Endothelial cell of umbilical vein (primary cell): ENCODE results near the gene GPANK1. TPM values are rescaled to one million over a fixed set of nuclear protein-coding genes. Genes with fewer than 3 reads are reported as not detected.

ENCODE experiments used
- BruUV-seq: library from RNA; stranded (reverse); fragments of 400-500 nt; replicated peaks from 2 replicates; lab custom pipeline; 2021; lab: Mats Ljungman, UMichigan
- CTCF ChIA-PET: fragments of 300-600, 350-600 bp; sonication (Branson Sonifier 250); formaldehyde crosslinking; loops from one replicate; lab custom pipeline; 2021; ENCODE audit warnings: antibody characterized with exemption, inconsistent platforms; lab: Charles Lee
- POLR2A ChIA-PET: fragments of 300-600, 350-600 bp; sonication (Branson Sonifier 250); formaldehyde crosslinking; loops from one replicate; lab custom pipeline; 2021; ENCODE audit warnings: antibody characterized with exemption, inconsistent platforms; lab: Charles Lee
- DNase-seq: peaks from one replicate; pipeline ENCODE4 v3.0.0-alpha.2; 2011; ENCODE audit warnings: low read depth, low spot score
- FAIRE-seq: peaks from 2 replicates; lab custom pipeline; 2011; peaks lifted over from hg19 to GRCh38; lab: Jason Lieb, UNC
- H2AFZ ChIP-seq: 2 replicates; pipeline ENCODE4 v1.6.0; 2012; ENCODE audit warnings: low read depth, low read length, control low read depth, inconsistent platforms
- H3K27ac ChIP-seq: 2 replicates; pipeline ENCODE4 v1.5.1; 2011; ENCODE audit warnings: low read depth, mild to moderate bottlenecking, control low read depth, low read length, moderate library complexity; ENCODE audit not compliant: insufficient read depth
- H3K27me3 ChIP-seq, 2 experiments: 2 replicates each; pipeline versions ENCODE4 v1.6.0 to v1.6.1; 2011; ENCODE audit warnings: low read length in 2 of 2, mixed read lengths in 1 of 2; ENCODE audit not compliant: control insufficient read depth in 2 of 2, insufficient read depth in 2 of 2
- H3K36me3 ChIP-seq, 2 experiments: 2 replicates in 1 of 2; 3 replicates in 1 of 2; pipeline ENCODE4 v1.5.1; 2011; ENCODE audit warnings: low read length in 2 of 2, mild to moderate bottlenecking in 1 of 2, moderate library complexity in 1 of 2; ENCODE audit not compliant: control insufficient read depth in 2 of 2, insufficient read depth in 2 of 2; ENCODE audit errors: extremely low read depth in 1 of 2
- H3K4me1 ChIP-seq: 3 replicates; pipeline ENCODE4 v1.5.1; 2011; ENCODE audit warnings: mild to moderate bottlenecking, low read length; ENCODE audit not compliant: control insufficient read depth, insufficient read depth; ENCODE audit errors: extremely low read depth
- H3K4me2 ChIP-seq: 2 replicates; pipeline ENCODE4 v1.6.1; 2011; ENCODE audit warnings: low read length, control low read depth, mixed read lengths; ENCODE audit not compliant: insufficient read depth
- H3K4me3 ChIP-seq, 3 experiments: fragments of 200-600 bp in 1 of 3; sonication (generic), shearing (Covaris generic) in 1 of 3; replicated peaks in 1 of 3; 2 replicates each; pipeline ENCODE4 v1.5.1; 2011 to 2016; ENCODE audit warnings: control low read depth in 3 of 3, low read length in 3 of 3, mild to moderate bottlenecking in 2 of 3, inconsistent platforms in 1 of 3, low read depth in 1 of 3, moderate library complexity in 1 of 3; ENCODE audit not compliant: insufficient read depth in 1 of 3
- H3K79me2 ChIP-seq: 2 replicates; pipeline ENCODE4 v1.6.0; 2012; ENCODE audit warnings: low read length, inconsistent platforms; ENCODE audit not compliant: control insufficient read depth, insufficient read depth
- H3K9ac ChIP-seq: replicated peaks from 2 replicates; pipeline ENCODE3; 2011; ENCODE audit warnings: low read length, control low read depth; ENCODE audit not compliant: insufficient read depth; ENCODE audit errors: extremely low read depth
- H3K9me1 ChIP-seq: replicated peaks from 3 replicates; pipeline ENCODE4 v1.6.0; 2011; ENCODE audit warnings: mild to moderate bottlenecking, low read length; ENCODE audit not compliant: control insufficient read depth, insufficient read depth; ENCODE audit errors: extremely low read depth
- H3K9me3 ChIP-seq: replicated peaks from 2 replicates; pipeline ENCODE4 v1.5.1; 2012; ENCODE audit warnings: low read length, inconsistent platforms; ENCODE audit not compliant: control insufficient read depth, insufficient read depth
- H4K20me1 ChIP-seq: replicated peaks from 2 replicates; pipeline ENCODE3; 2011; ENCODE audit warnings: mild to moderate bottlenecking, low read length; ENCODE audit not compliant: control insufficient read depth, insufficient read depth; ENCODE audit errors: extremely low read depth
- EZH2 ChIP-seq: IDR thresholded peaks from 2 replicates; pipeline ENCODE4 v1.6.1; 2012; ENCODE audit warnings: borderline replicate concordance, low read depth, mild to moderate bottlenecking, moderate library complexity, low read length, inconsistent platforms; ENCODE audit not compliant: severe bottlenecking
- FOS ChIP-seq: IDR thresholded peaks from 2 replicates; pipeline ENCODE4 v1.6.1; 2011; ENCODE audit warnings: mild to moderate bottlenecking, low read length, moderate library complexity, borderline replicate concordance; ENCODE audit not compliant: insufficient read depth
- GATA2 ChIP-seq: IDR thresholded peaks from 2 replicates; pipeline ENCODE4 v1.7.0; 2011; ENCODE audit warnings: low read depth, mild to moderate bottlenecking, moderate library complexity, mixed read lengths, low read length; ENCODE audit not compliant: insufficient read length, insufficient read depth
- MYC ChIP-seq: IDR thresholded peaks from one replicate; pipeline ENCODE4 v1.6.1; 2011; ENCODE audit warnings: mild to moderate bottlenecking, low read depth, low read length
- POLR2A ChIP-seq: IDR thresholded peaks from 2 replicates; pipeline ENCODE4 v1.6.1; 2012; ENCODE audit warnings: low read depth, mild to moderate bottlenecking, control low read depth, low read length
- POLR2AphosphoS5 ChIP-seq: IDR thresholded peaks from 2 replicates; pipeline ENCODE4 v1.6.1; 2012; ENCODE audit warnings: low read depth, mild to moderate bottlenecking, control low read depth, low read length, moderate library complexity; ENCODE audit not compliant: insufficient read depth
- dilution Hi-C: fragments of 300-500 bp; cut with MboI; formaldehyde crosslinking; loops from one replicate; pipeline ENCODE4 v1.15.0; 2019; ENCODE audit warnings: low sequenced_read_pairs; ENCODE audit not compliant: extremely low pct_ligation_motif_present
- intact Hi-C: fragments of 100-400 bp; cut with micrococcal nuclease; formaldehyde crosslinking; loops from one replicate; pipeline ENCODE4 v1.10.0; 2022
- polyA plus RNA-seq, 4 experiments: library from polyadenylated mRNA; depleted of rRNA in 3 of 4; stranded (reverse) in 3 of 4; unstranded in 1 of 4; fragments of >200 nt; gene quantifications; 2 replicates each; pipeline versions ENCODE4 v1.2.1 to v1.2.3, GENCODE V29; 2011 to 2012; ENCODE audit warnings: missing spikeins in 1 of 4
- total RNA-seq: library from RNA; stranded (reverse); gene quantifications from 2 replicates; pipeline ENCODE4 v1.2.3, GENCODE V29; 2021
- TF ChIP-seq, protein P1 (sequence below): IDR thresholded peaks from 2 replicates; pipeline ENCODE4 v1.6.1; 2011; ENCODE audit not compliant: insufficient read depth, insufficient read length

Gene GPANK1
- total and polyA plus RNA-seq, 2 donors (not counting 3 experiments of a cell fraction or from before 2014, with no cell fraction given), result 12.6 to 17.5 TPM

DNA sequence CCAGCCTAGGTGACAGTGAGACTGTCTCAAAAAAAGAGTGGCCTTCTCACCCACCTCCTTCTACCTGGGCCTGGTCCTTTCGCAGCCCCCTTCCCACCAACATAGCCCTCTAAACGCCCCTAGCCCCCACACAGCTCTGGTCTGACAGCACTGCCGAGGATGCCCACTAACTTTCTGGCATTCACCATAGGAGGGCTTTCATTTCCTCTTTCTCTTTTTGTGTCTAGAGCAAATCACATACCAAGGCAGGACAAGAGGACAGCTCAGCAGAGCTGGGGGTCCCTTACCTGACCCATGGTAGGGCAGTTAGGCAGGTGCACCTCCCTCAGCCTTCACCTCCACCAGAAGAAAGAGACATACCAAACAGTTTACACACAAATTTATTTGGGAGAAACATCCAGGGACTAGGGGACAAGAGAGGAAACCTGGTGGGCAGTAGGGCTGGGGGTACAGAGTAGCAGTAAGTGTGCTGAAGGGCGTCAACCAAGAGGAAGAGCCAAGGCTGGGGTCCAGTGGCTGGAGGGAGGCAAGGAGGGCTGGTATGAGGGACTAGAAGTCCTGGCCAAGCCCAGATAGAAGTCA is 11.6 kb upstream of the GPANK1 start:
- no TSS peak for BruUV-seq
- Histone ChIP-seq H3K27ac (no peak overlapping the region), H3K4me1 (peaks cover 5% of the 10 kb centered on the region), H3K36me3 (peaks cover 5 to 16% of the 10 kb centered on the region in 2 experiments), H4K20me1 (no peaks in the 10 kb centered on the region), H3K27me3 (no peaks in the 10 kb centered on the region), H3K4me2 (no peak overlapping the region), H3K79me2 (no peaks in the 10 kb centered on the region), H3K9me3 (no peaks in the 10 kb centered on the region), H3K9me1 (no peaks in the 10 kb centered on the region), H3K9ac (no peak overlapping the region), H3K4me3 (no peak overlapping the region), H2AFZ (no peak overlapping the region)
- intact Hi-C loops (no loop called here), dilution Hi-C loops (no loop called here)
- ChIA-PET CTCF (no interaction called here), POLR2A (no interaction called here)
- FAIRE-seq (no peak), DNase-seq (no peak)
- TF ChIP-seq POLR2AphosphoS5, result no peak
- TF ChIP-seq POLR2A, result no peak

DNA sequence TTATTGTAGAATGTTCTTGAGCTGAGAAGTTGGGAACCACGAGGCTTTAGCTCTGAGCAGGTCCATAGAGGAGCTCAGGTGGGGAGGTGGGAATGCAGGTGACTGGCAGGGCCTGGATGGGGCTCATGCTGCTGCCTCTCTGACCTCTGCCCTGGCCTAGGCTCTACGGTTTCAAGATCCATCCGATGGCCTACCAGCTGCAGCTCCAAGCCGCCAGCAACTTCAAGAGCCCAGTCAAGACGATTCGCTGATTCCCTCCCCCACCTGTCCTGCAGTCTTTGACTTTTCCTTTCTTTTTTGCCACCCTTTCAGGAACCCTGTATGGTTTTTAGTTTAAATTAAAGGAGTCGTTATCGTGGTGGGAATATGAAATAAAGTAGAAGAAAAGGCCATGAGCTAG is 4.9 kb upstream of the GPANK1 start, which contains the start of gene LY6G5B:
LY6G5B (plus strand) TSS at position 301 of the 400 bp plus-strand sequence. CDS start 975 bp downstream, outside the sequence.
- CTCF ChIA-PET, result interaction anchor here (0.6 to 1.9 kb wide), 2 partner anchors 67 to 160 kb away, joined by 3 to 8 read pairs; no protein-coding TSS in a partner anchor
- Histone ChIP-seq H3K9me1 (no peaks in the 10 kb centered on the region), H3K36me3 (peaks cover 29 to 47% of the 10 kb centered on the region in 2 experiments), H3K9ac (no peak within 1 kb of the TSS), H3K4me3 (no peak within 1 kb of the TSS), H3K4me1 (peaks cover 9% of the 10 kb centered on the region), H4K20me1 (no peaks in the 10 kb centered on the region), H2AFZ (no peak within 1 kb of the TSS), H3K9me3 (no peaks in the 10 kb centered on the region), H3K79me2 (peaks cover 26% of the 10 kb centered on the region), H3K27ac (no peak within 1 kb of the TSS), H3K27me3 (no peaks in the 10 kb centered on the region), H3K4me2 (no peak within 1 kb of the TSS)
- TF ChIP-seq POLR2A (no peak), EZH2 (no peak), GATA2 (no peak), MYC (no peak), FOS (no peak)
- TF ChIP-seq, protein P1, sequence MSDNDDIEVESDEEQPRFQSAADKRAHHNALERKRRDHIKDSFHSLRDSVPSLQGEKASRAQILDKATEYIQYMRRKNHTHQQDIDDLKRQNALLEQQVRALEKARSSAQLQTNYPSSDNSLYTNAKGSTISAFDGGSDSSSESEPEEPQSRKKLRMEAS, result no peak
- intact Hi-C loops, result loop anchor here (5.0 to 10.0 kb wide), 2 partner anchors 163 to 525 kb away; partner anchors contain the start of genes GPSM3 and PBX2
- dilution Hi-C loops, result no loop called here
- FAIRE-seq (no peak), DNase-seq (no peak)
- POLR2A ChIA-PET, result no interaction called here
- no TSS peak for BruUV-seq
